GM21717 (cell line): ENCODE measurements around the gene BCAS4.

ENCODE experiments used
- ATAC-seq: cut with Tn5 transposase; IDR thresholded peaks from one replicate; pipeline ENCODE4 v1.9.1; 2021; ENCODE audit warnings: mild to moderate bottlenecking, moderate library complexity; ENCODE audit not compliant: unreplicated experiment

BCAS4 gene

DNA sequence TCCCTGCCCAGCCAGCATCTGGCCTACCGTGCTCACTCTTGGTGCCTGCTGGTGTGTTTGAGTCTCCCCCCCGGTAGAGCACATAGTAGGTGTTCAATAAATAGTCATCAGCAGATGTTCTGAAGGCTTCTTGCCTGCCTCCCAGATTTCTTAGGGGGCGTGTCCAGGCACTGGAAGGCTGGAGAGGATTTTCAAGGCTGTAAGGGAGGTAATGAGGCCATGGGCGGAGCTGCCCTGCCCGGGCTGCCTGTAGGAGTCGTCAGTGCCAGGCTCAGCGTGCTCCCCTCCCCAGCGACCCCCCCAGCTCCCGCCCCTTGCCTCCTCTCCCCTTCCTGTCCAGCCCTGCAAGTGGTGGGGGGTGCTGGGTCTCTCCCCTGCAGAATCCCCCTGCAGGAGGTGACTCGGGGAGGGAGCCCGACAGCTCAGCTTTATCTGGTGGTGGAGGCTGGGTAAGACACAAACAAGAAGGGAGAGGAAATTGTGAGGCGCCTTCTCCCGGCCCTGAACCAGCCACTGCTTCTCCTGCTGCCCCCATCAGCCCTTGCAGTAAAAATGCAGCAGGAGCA lies 55.9 kb downstream of the BCAS4 start:
- ATAC-seq, result no peak

GRCh38 chr20:50852085-50852484 lies 57.2 kb downstream of the BCAS4 start:
- no peak for ATAC-seq

GRCh38 chr20:50854506-50855249 lies 59.8 kb downstream of the BCAS4 start:
- ATAC-seq, result no peak

DNA sequence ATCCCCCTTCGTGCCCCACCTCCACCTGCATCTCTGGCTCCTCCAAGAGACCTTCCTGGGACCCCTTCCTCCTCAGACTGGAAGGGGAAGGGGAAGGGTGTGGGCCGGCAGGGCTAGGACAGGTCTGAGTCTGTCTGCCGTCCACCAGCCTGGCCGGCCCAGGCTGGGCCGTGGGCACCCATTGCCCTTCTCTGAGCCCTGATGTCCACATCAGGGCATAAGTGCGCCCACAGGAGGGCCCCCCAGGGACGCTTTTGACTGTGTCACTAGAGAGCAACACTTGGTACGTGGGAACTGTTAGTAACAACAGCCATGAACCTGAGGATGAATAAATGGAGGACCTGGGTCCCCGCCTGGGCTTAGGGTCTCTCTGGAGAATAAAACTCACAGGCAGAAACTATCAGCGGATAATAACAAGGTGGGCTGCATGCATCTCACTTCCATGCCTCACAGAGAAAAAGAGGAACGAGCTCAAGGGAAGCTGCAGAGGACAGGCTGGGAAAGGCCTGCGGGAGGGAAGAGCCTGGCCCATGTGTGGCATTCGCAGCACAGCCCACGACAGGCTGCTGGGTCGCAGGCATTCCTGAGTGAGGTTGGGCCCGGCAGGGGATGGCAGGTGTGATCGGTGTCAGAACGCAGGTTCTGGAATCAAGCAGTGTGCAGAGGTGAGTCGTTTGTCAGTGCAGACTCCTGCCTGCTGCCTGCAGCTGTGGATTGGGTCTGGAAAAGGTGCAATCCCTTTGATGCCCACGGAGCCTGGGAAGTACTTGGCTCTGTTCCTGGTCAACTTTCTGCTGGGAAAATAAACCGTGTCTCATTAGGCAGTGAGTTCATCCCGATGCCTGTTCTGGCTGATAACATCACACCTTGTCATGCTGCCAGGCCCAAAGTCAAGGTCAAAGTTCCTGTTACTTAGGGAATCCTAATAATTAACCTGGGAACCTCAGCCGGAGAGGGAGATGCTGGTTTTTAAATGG lies 60.9 kb downstream of the BCAS4 start:
- no peak for ATAC-seq

GRCh38 chr20:50856475-50857041 lies 61.7 kb downstream of the BCAS4 start:
- ATAC-seq, result no peak

DNA sequence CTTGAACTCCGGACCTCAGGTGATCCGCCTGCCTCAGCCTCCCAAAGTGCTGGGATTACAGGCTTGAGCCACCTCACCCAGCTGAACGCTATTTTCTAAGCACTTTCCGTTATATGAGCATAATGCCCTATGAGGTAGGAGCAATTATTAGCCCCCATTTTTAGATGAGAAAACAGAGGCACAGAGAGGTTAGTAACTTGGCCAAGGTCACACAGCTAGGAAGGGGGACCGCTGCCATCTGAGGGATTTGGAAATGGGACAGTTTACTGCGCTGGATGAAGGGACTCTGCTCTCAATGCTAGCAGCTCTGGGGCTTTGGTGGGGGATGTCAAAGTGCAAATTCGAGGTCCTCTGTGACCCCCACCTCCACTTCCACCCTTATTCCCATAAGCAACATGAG lies 62.5 kb downstream of the BCAS4 start:
- ATAC-seq, result no peak

- no peak for ATAC-seq
Observed at GRCh38 chr20:50858525-50858924, 63.7 kb downstream of the BCAS4 start.

GRCh38 chr20:50859161-50859560 lies 64.3 kb downstream of the BCAS4 start:
- no peak for ATAC-seq

GRCh38 chr20:50861012-50861411 lies 66.2 kb downstream of the BCAS4 start:
- no peak for ATAC-seq

DNA sequence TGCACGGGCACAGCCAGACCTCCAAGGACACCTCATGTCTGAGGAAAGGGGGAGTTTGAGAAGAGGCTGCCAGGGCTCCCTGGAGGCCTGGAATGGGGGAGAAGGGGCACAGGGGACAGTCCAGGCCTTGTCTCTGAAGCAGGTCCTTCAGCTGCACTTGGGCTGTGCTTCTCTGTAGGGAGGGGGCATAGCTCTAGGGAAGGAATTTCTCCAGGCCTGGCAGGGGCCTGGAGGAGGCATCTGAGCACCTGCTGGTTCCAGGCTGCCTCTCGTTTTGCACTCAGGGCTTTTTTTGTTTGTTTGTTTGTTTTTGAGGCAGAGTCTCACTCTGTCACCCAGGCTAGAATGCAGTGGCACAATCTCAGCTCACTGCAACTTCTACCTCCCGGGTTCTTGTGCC lies 67.7 kb downstream of the BCAS4 start:
- no peak for ATAC-seq

DNA sequence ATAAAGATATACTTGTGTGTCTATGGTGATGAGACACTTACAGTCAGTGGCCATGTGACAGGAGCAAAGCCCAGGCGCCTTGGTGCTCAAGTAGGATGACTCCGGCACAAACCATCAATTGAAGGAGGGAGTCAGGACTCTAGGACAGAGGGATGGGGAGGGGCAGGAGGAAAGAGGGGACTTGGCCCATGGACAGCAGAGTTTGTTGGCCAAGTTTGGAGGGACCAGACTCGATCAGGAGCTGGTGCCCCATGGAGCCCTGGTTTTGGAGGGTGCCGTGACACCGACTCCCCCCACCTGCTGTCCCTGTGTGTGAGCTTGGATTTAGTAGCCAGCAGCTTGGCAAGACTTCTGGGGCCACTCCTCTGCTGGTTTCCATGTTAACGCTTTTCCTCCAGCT lies 70.3 kb downstream of the BCAS4 start:
- ATAC-seq, result no peak

DNA sequence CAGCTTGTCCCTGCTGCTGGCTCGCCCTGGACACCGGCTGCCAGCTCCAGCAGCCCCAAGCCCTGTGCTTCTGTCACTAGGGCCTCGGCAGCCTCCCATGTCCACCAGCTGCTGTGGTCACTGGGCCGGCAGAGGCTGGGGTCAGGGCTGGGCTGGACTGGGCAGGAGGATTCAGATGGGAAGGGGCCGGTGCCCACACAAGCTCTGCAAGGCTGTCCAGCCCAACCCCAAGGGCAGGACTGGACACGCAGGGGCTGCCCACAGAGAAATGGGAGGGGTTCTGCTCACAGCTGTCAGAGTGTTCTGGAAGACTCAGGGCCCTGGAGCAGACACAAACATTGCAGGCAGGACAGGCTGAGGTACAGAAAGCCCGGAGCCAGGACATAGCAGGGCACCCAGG lies 70.7 kb downstream of the BCAS4 start:
- no peak for ATAC-seq

GRCh38 chr20:50866036-50866685 lies 71.3 kb downstream of the BCAS4 start:
- no peak for ATAC-seq

GRCh38 chr20:50866831-50867230 lies 72.0 kb downstream of the BCAS4 start:
- ATAC-seq, result no peak

GRCh38 chr20:50867805-50868204 lies 72.9 kb downstream of the BCAS4 start:
- ATAC-seq, result no peak

DNA sequence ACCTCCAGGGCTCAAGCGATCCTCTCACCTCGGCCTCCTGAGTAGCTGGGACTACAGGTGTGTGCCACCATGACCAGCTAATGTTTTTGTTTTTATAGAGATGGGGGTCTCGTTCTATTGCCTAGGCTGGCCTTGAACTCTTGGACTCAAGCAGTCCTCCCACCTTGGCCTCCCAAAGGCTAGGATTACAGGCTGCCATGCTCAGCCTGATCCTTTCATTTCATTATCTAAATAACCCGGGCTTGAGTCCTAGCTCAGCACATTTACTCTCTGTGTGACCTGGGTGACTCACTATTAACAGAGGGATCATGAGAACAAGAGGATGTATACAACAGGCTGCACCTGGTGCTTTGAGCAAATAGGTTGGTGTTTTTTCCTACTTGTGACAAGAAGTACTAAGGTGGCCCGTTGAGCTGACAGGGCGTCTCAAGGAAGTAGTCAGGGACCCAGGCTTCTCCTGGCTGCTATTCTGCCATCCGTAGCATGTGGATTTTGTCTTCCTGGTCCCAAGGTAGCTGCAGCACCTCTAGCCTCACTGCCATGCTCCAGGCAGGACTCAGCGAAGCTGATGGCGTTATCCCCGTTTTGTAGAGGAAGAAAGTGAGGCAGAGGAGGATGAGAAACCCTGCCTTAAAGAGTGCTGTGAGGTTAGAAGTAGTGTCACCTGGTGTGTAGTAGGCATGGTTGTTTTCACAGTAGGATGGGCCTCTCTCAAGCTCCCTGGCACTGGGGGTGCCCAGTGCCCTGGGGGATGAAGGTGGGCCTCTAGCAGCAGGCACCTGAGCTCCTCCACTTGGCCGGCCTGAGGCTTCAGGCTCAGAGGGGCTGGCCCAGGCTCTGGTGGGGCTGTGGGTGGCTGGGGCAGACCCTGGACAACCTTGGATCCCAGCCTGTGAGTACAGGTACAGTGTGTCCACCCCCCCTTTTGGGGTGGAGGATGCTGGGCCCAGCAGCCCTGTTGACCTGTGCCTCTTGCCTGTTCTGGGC lies 73.9 kb downstream of the BCAS4 start:
- no peak for ATAC-seq

DNA sequence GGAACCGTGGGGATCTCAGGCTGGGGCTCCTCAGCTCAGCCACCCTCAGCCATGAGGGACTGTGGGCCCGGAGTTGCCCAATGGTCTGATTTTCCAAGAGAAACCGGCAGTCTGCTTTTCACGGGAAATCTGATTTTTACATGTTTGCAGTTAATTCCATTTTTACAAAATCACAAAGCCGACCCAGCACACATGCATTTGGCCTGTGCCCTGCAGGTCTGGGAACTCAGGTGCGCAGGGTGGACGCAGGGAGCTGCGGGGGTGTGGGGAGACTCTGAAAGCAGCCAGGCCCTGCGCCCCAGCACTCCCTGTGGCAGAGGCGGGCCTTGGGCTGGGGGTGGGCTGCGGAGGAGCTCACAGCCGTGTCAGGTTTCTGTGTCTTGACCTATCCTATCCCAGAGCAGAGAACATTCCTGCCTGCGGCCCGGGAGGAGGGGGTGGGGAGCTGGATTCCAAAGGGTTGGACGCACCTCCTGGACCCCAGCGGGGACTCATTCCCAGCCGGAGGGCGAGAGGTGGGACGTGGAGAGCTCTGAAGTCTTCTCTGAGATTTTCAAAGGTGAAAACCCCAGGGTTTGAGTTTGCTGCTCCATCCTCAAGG lies 75.8 kb downstream of the BCAS4 start:
- no peak for ATAC-seq

GRCh38 chr20:50872560-50873425 lies 77.9 kb downstream of the BCAS4 start:
- no peak for ATAC-seq
